OCI-LY7 (cell line): ENCODE measurements around the gene CNOT4. TPM values are rescaled to one million over a fixed set of nuclear protein-coding genes. Genes with fewer than 3 reads are reported as not detected.

ENCODE experiments used
- BruUV-seq: library from RNA; stranded (reverse); fragments of 400-500 nt; replicated peaks from 2 replicates; lab custom pipeline; 2021; lab: Mats Ljungman, UMichigan
- CTCF ChIA-PET: fragments of 300-600 bp; sonication (Branson Sonifier 250); formaldehyde crosslinking; loops from one replicate; lab custom pipeline; 2022; ENCODE audit warnings: antibody characterized with exemption; ENCODE audit not compliant: unreplicated experiment; lab: Charles Lee
- POLR2A ChIA-PET: fragments of 300-600 bp; sonication (Branson Sonifier 250); formaldehyde crosslinking; loops from one replicate; lab custom pipeline; 2022; ENCODE audit warnings: antibody characterized with exemption; lab: Charles Lee
- DNase-seq: peaks from one replicate; pipeline ENCODE4 v3.0.0-alpha.2; 2015; ENCODE audit warnings: low spot score
- H2AFZ ChIP-seq: fragments of 200-600 bp; sonication (generic), shearing (Covaris generic); 2 replicates; pipeline ENCODE4 v1.6.1; 2014; ENCODE audit warnings: mild to moderate bottlenecking, antibody characterized with exemption, low read length, moderate library complexity
- H3K27ac ChIP-seq: fragments of 200-600 bp; sonication (generic); 2 replicates; pipeline ENCODE4 v1.5.1; 2014; ENCODE audit warnings: mixed run types, low read depth, mild to moderate bottlenecking, moderate library complexity, low read length, inconsistent platforms; ENCODE audit not compliant: poor library complexity, severe bottlenecking
- H3K36me3 ChIP-seq: fragments of 200-600 bp; sonication (generic); 2 replicates; pipeline ENCODE4 v1.6.1; 2014; ENCODE audit warnings: mild to moderate bottlenecking, antibody characterized with exemption, low read length, moderate library complexity, mixed read lengths; ENCODE audit not compliant: insufficient read depth
- H3K4me1 ChIP-seq: fragments of 200-600 bp; sonication (generic); 2 replicates; pipeline ENCODE4 v1.5.1; 2014; ENCODE audit warnings: mild to moderate bottlenecking, low read length; ENCODE audit not compliant: insufficient read depth, poor library complexity, severe bottlenecking
- H3K4me2 ChIP-seq: fragments of 200-600 bp; sonication (generic); 2 replicates; pipeline ENCODE4 v1.6.1; 2014; ENCODE audit warnings: mild to moderate bottlenecking, low read length
- H3K4me3 ChIP-seq: fragments of 200-600 bp; sonication (generic); 2 replicates; pipeline ENCODE4 v1.5.1; 2014; ENCODE audit warnings: mild to moderate bottlenecking, low read depth, low read length; ENCODE audit not compliant: poor library complexity, severe bottlenecking
- H3K79me2 ChIP-seq: fragments of 200-600 bp; sonication (generic); 2 replicates; pipeline ENCODE4 v1.6.1; 2016; ENCODE audit warnings: low read depth, mild to moderate bottlenecking, low read length, moderate library complexity, mixed read lengths; ENCODE audit not compliant: insufficient read depth
- H3K9me2 ChIP-seq: fragments of 200-600 bp; sonication (generic); 2 replicates; pipeline ENCODE4 v1.6.1; 2016; ENCODE audit warnings: mild to moderate bottlenecking, low read length, mixed read lengths; ENCODE audit not compliant: insufficient read depth
- H3K9me3 ChIP-seq: fragments of 200-600 bp; sonication (generic); 2 replicates; pipeline ENCODE4 v1.6.1; 2014; ENCODE audit warnings: mild to moderate bottlenecking, mixed run types, low read length, mixed read lengths
- H4K20me1 ChIP-seq: fragments of 200-600 bp; sonication (generic); 2 replicates; pipeline ENCODE4 v1.6.1; 2014; ENCODE audit warnings: mild to moderate bottlenecking, antibody characterized with exemption, low read length, moderate library complexity, mixed read lengths; ENCODE audit not compliant: insufficient read depth
- EZH2phosphoT487 ChIP-seq: fragments of 200-600 bp; sonication (generic); IDR thresholded peaks from 2 replicates; pipeline ENCODE4 v1.6.1; 2018; ENCODE audit warnings: low read depth, borderline replicate concordance, mild to moderate bottlenecking, mixed run types, antibody characterized with exemption, low read length, moderate library complexity, mixed read lengths
- intact Hi-C: fragments of 100-400 bp; cut with micrococcal nuclease; formaldehyde crosslinking; loops from one replicate; pipeline ENCODE4 v1.10.0; 2022; ENCODE audit not compliant: unreplicated experiment
- total RNA-seq, 2 experiments: library from RNA; depleted of rRNA in 1 of 2; stranded (reverse); fragments of >200 nt in 1 of 2; shearing (Covaris generic) in 1 of 2; gene quantifications; 2 replicates each; pipeline ENCODE4 v1.2.3, GENCODE V29; 2014 to 2022
- TF ChIP-seq, protein P1 (sequence below): fragments of 200-600 bp; sonication (generic); conservative IDR thresholded peaks from 2 replicates; pipeline ENCODE4 v1.5.1; 2014; ENCODE audit warnings: mild to moderate bottlenecking, antibody characterized with exemption, low read length, moderate library complexity, mixed read lengths

CNOT4 gene
- total RNA-seq, 2 experiments from 2014 or later: 18.7 to 21.9 TPM

DNA sequence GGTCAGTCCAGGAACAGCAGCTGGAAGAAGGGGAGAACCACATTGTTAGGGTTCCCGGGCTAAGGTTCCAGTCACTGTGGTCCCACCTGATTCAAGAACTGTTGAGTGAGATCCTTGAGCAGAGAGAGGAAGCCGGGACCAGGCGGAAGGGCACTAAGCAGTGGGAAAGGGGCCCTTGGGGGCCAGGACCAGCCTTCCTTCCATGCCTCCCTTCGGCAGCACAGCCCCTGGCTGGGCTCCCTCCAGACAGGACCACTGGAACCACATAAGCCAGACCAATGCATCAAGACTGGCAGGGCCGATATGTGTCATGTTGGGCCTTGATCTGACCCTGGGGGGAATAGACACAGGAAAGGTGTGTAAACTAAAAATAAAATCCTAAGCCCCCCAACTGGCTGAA is 172.4 kb downstream of the CNOT4 start:
- DNase-seq: no peak
- intact Hi-C loops: no loop called here
- H3K9me2 ChIP-seq: no peaks in the 10 kb centered on the region
- no TSS peak for BruUV-seq
- H3K36me3 ChIP-seq: no peaks in the 10 kb centered on the region
- no peak for TF ChIP-seq EZH2phosphoT487
- TF ChIP-seq, protein P1, sequence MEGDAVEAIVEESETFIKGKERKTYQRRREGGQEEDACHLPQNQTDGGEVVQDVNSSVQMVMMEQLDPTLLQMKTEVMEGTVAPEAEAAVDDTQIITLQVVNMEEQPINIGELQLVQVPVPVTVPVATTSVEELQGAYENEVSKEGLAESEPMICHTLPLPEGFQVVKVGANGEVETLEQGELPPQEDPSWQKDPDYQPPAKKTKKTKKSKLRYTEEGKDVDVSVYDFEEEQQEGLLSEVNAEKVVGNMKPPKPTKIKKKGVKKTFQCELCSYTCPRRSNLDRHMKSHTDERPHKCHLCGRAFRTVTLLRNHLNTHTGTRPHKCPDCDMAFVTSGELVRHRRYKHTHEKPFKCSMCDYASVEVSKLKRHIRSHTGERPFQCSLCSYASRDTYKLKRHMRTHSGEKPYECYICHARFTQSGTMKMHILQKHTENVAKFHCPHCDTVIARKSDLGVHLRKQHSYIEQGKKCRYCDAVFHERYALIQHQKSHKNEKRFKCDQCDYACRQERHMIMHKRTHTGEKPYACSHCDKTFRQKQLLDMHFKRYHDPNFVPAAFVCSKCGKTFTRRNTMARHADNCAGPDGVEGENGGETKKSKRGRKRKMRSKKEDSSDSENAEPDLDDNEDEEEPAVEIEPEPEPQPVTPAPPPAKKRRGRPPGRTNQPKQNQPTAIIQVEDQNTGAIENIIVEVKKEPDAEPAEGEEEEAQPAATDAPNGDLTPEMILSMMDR: no peak
- no peak overlapping the region for H2AFZ ChIP-seq
- H3K4me3 ChIP-seq: no peak overlapping the region
- CTCF ChIA-PET: no interaction called here
- POLR2A ChIA-PET: no interaction called here
- H3K79me2 ChIP-seq: no peaks in the 10 kb centered on the region
- H3K9me3 ChIP-seq: no peaks in the 10 kb centered on the region
- H3K4me2 ChIP-seq: no peak overlapping the region
- H4K20me1 ChIP-seq: no peaks in the 10 kb centered on the region
- no peaks in the 10 kb centered on the region for H3K4me1 ChIP-seq
- no peak overlapping the region for H3K27ac ChIP-seq

- H3K36me3 ChIP-seq: no peaks in the 10 kb centered on the region
- POLR2A ChIA-PET: no interaction called here
Measured at GRCh38 chr7:135335628-135336139, 174.2 kb downstream of the CNOT4 start.

More at GRCh38 chr7:135335628-135336139, 174.2 kb downstream of the CNOT4 start:
- TF ChIP-seq EZH2phosphoT487: no peak
- TF ChIP-seq, protein P1: peak; percentile 74
- Histone ChIP-seq H3K9me2 (no peaks in the 10 kb centered on the region), H3K27ac (no peak overlapping the region), H3K9me3 (no peaks in the 10 kb centered on the region), H3K79me2 (no peaks in the 10 kb centered on the region), H4K20me1 (no peaks in the 10 kb centered on the region), H3K4me2 (no peak overlapping the region), H2AFZ (no peak overlapping the region), H3K4me3 (no peak overlapping the region), H3K4me1 (no peaks in the 10 kb centered on the region)
- no TSS peak for BruUV-seq
- peak; percentile 46 for DNase-seq
- CTCF ChIA-PET: interaction anchor here (1.2 to 1.4 kb wide), 2 partner anchors 56 to 61 kb away, joined by 3 read pairs; no protein-coding TSS in a partner anchor
- intact Hi-C loops: loop anchor here (1.0 kb wide), 1 partner anchor 54 kb away; no protein-coding TSS in a partner anchor
